GM12875 (cell line): ENCODE data around the gene DIP2A.
"Not testable (repeated sequence)": the region's sequence is repeated elsewhere in the genome, so short reads cannot be mapped to it uniquely, and the experiment has no call there.

Experiments
- H3K4me3 ChIP-seq: one replicate; pipeline ENCODE4 v1.5.1; 2011; ENCODE audit warnings: low read depth, low read length, control low read depth
- CTCF ChIP-seq: IDR thresholded peaks from 2 replicates; pipeline ENCODE4 v1.5.1; 2011; ENCODE audit warnings: low read depth, mild to moderate bottlenecking, control low read depth, inconsistent platforms, low read length, moderate library complexity, borderline replicate concordance; ENCODE audit not compliant: insufficient read depth

DIP2A gene

GRCh38 chr21:46439906-46440305, 18.8 kb upstream of the DIP2A start:
- no peak for TF ChIP-seq CTCF
- no peak overlapping the region for H3K4me3 ChIP-seq

- TF ChIP-seq CTCF, result no peak
- H3K4me3 ChIP-seq, result no peak overlapping the region
Measured at GRCh38 chr21:46441331-46441730, 17.4 kb upstream of the DIP2A start.

GRCh38 chr21:46441961-46442498, 16.7 kb upstream of the DIP2A start:
- H3K4me3 ChIP-seq, result no peak overlapping the region
- no peak for TF ChIP-seq CTCF

- no peak overlapping the region for H3K4me3 ChIP-seq
Measured at GRCh38 chr21:46442938-46443337, 15.8 kb upstream of the DIP2A start.

GRCh38 chr21:46443910-46444309, 14.8 kb upstream of the DIP2A start:
- H3K4me3 ChIP-seq, result no peak overlapping the region
- TF ChIP-seq CTCF, result no peak

More at GRCh38 chr21:46442938-46443337, 15.8 kb upstream of the DIP2A start:
- TF ChIP-seq CTCF, result no peak

- no peak overlapping the region for H3K4me3 ChIP-seq
- no peak for TF ChIP-seq CTCF
Measured at GRCh38 chr21:46448108-46448507, 10.6 kb upstream of the DIP2A start.

- H3K4me3 ChIP-seq, result not testable (repeated sequence)
Measured at GRCh38 chr21:46448855-46449254, 9.8 kb upstream of the DIP2A start.

- H3K4me3 ChIP-seq, result no peak overlapping the region
- TF ChIP-seq CTCF, result no peak
Measured at GRCh38 chr21:46452710-46453109, 6.0 kb upstream of the DIP2A start.
